IMR-90 (cell line): ENCODE data around the gene AMIGO2. TPM values are rescaled to one million over a fixed set of nuclear protein-coding genes. Genes with fewer than 3 reads are reported as not detected.
"Not testable (repeated sequence)": the region's sequence is repeated elsewhere in the genome, so short reads cannot be mapped to it uniquely, and the experiment has no call there.

Experiments used
- ATAC-seq: fragments of 200-7000 bp; cut with Tn5 transposase; 2 replicates; pipeline ENCODE4 v1.9.1; 2020; ENCODE audit warnings: low read depth, mild to moderate bottlenecking, moderate library complexity
- BruUV-seq: library from RNA; stranded (reverse); fragments of 400-500 nt; replicated peaks from 2 replicates; lab custom pipeline; 2021; lab: Mats Ljungman, UMichigan
- CTCF ChIA-PET: fragments of 300-600 bp; formaldehyde crosslinking; extraction: SDS; loops from one replicate; lab custom pipeline; 2021; ENCODE audit warnings: antibody characterized with exemption; lab: Yijun Ruan, JAX
- POLR2A ChIA-PET: fragments of 300-600 bp; sonication (Branson Sonifier 250); formaldehyde crosslinking; loops from one replicate; lab custom pipeline; 2022; ENCODE audit warnings: antibody characterized with exemption; ENCODE audit not compliant: unreplicated experiment; lab: Charles Lee
- DNase-seq: peaks from one replicate; pipeline ENCODE4 v3.0.0; 2013
- H2AFZ ChIP-seq: replicated peaks from 2 replicates; pipeline ENCODE3; 2013; ENCODE audit warnings: low read length, mild to moderate bottlenecking; ENCODE audit not compliant: poor library complexity
- H2AK5ac ChIP-seq: 2 replicates; pipeline ENCODE4 v1.6.1; 2013; ENCODE audit warnings: low read depth, low read length, inconsistent platforms
- H2AK9ac ChIP-seq: replicated peaks from 2 replicates; pipeline ENCODE3; 2013; ENCODE audit warnings: mild to moderate bottlenecking, low read depth, low read length, moderate library complexity; ENCODE audit not compliant: poor library complexity
- H2BK120ac ChIP-seq: 2 replicates; pipeline ENCODE4 v1.6.1; 2013; ENCODE audit warnings: low read depth, low read length, inconsistent platforms
- H2BK15ac ChIP-seq: 3 replicates; pipeline ENCODE4 v1.6.1; 2013; ENCODE audit warnings: low read depth, low read length, inconsistent platforms
- H2BK20ac ChIP-seq: 2 replicates; pipeline ENCODE4 v1.6.1; 2013; ENCODE audit warnings: low read depth, mild to moderate bottlenecking, inconsistent platforms, low read length, moderate library complexity
- H2BK5ac ChIP-seq: 2 replicates; pipeline ENCODE4 v1.6.1; 2013; ENCODE audit warnings: mild to moderate bottlenecking, low read depth, low read length, inconsistent platforms; ENCODE audit not compliant: poor library complexity, severe bottlenecking
- H3K14ac ChIP-seq: replicated peaks from 2 replicates; pipeline ENCODE4 v1.6.1; 2013; ENCODE audit warnings: low read depth, low read length, inconsistent platforms
- H3K18ac ChIP-seq: 2 replicates; pipeline ENCODE4 v1.6.1; 2013; ENCODE audit warnings: low read depth, low read length, control low read depth
- H3K23ac ChIP-seq: 2 replicates; pipeline ENCODE4 v1.6.1; 2013; ENCODE audit warnings: low read depth, low read length, inconsistent platforms
- H3K27ac ChIP-seq: 2 replicates; pipeline ENCODE4 v1.5.1; 2013; ENCODE audit warnings: mild to moderate bottlenecking, control low read depth, low read length; ENCODE audit not compliant: insufficient read depth
- H3K27me3 ChIP-seq: 2 replicates; pipeline ENCODE4 v1.6.1; 2013; ENCODE audit warnings: low read length; ENCODE audit not compliant: control insufficient read depth, insufficient read depth
- H3K36me3 ChIP-seq: 2 replicates; pipeline ENCODE4 v1.6.1; 2013; ENCODE audit warnings: low read length, mixed read lengths; ENCODE audit not compliant: control insufficient read depth, insufficient read depth
- H3K4ac ChIP-seq: 2 replicates; pipeline ENCODE4 v1.6.1; 2013; ENCODE audit warnings: low read depth, low read length, inconsistent platforms
- H3K4me1 ChIP-seq: 2 replicates; pipeline ENCODE4 v1.6.1; 2013; ENCODE audit warnings: low read length, mixed read lengths; ENCODE audit not compliant: control insufficient read depth, insufficient read depth
- H3K4me2 ChIP-seq: 2 replicates; pipeline ENCODE4 v1.6.1; 2013; ENCODE audit warnings: low read depth, mild to moderate bottlenecking, control low read depth, low read length, moderate library complexity
- H3K4me3 ChIP-seq: 2 replicates; pipeline ENCODE4 v1.5.1; 2013; ENCODE audit warnings: low read depth, mild to moderate bottlenecking, control low read depth, low read length, moderate library complexity; ENCODE audit not compliant: insufficient read depth
- H3K56ac ChIP-seq: 2 replicates; pipeline ENCODE4 v1.6.1; 2013; ENCODE audit warnings: low read length, inconsistent platforms; ENCODE audit not compliant: insufficient read depth; ENCODE audit errors: extremely low read depth
- H3K79me1 ChIP-seq, 2 experiments: 2 replicates each; pipeline ENCODE4 v1.6.1; 2013; ENCODE audit warnings: low read length in 2 of 2, inconsistent platforms in 1 of 2, low read depth in 1 of 2
- H3K9ac ChIP-seq: 2 replicates; pipeline ENCODE4 v1.6.1; 2013; ENCODE audit warnings: low read depth, low read length, control low read depth
- H3K9me1 ChIP-seq: 2 replicates; pipeline ENCODE4 v1.6.1; 2013; ENCODE audit warnings: low read length, inconsistent platforms; ENCODE audit not compliant: insufficient read depth
- H3K9me3 ChIP-seq: 2 replicates; pipeline ENCODE4 v1.6.1; 2013; ENCODE audit warnings: low read length; ENCODE audit not compliant: control insufficient read depth, insufficient read depth
- H4K20me1 ChIP-seq: 2 replicates; pipeline ENCODE4 v1.6.1; 2013; ENCODE audit warnings: low read length, inconsistent platforms; ENCODE audit not compliant: insufficient read depth
- H4K5ac ChIP-seq: 2 replicates; pipeline ENCODE4 v1.6.1; 2013; ENCODE audit warnings: mild to moderate bottlenecking, low read depth, low read length, control low read depth
- H4K8ac ChIP-seq, 2 experiments: 2 replicates each; pipeline ENCODE4 v1.6.1; 2013; ENCODE audit warnings: low read depth in 2 of 2, low read length in 2 of 2, control low read depth in 1 of 2, inconsistent platforms in 1 of 2
- H4K91ac ChIP-seq: 2 replicates; pipeline ENCODE4 v1.6.1; 2013; ENCODE audit warnings: low read depth, low read length, inconsistent platforms; ENCODE audit not compliant: insufficient read depth
- MAFK ChIP-seq: IDR thresholded peaks from 2 replicates; pipeline ENCODE4 v1.6.1; 2012; ENCODE audit warnings: low read depth, low read length, improper control_type of control experiment
- MAZ ChIP-seq: IDR thresholded peaks from 2 replicates; pipeline ENCODE4 v1.6.1; 2012; ENCODE audit warnings: low read depth, mild to moderate bottlenecking, low read length, improper control_type of control experiment, moderate library complexity, borderline replicate concordance
- NFE2L2 ChIP-seq: fragments of 150-350 bp; IDR thresholded peaks from 2 replicates; pipeline ENCODE4 v1.6.1; 2016; ENCODE audit warnings: low read depth, mild to moderate bottlenecking, low read length
- POLR2A ChIP-seq: IDR thresholded peaks from 2 replicates; pipeline ENCODE4 v1.6.1; 2012; ENCODE audit warnings: mild to moderate bottlenecking, low read depth, low read length
- RAD21 ChIP-seq: IDR thresholded peaks from 2 replicates; pipeline ENCODE4 v1.6.1; 2012; ENCODE audit warnings: low read length, improper control_type of control experiment
- RCOR1 ChIP-seq: IDR thresholded peaks from 2 replicates; pipeline ENCODE4 v1.6.1; 2012; ENCODE audit warnings: mild to moderate bottlenecking, low read length, improper control_type of control experiment; ENCODE audit not compliant: insufficient replicate concordance
- WGBS, 2 experiments: methylation state at CpG; one replicate each; pipeline versions ENCODE4 v1.1.5 to v1.1.7; 2013; ENCODE audit warnings: missing lambda C conversion rate in 2 of 2; ENCODE audit not compliant: insufficient read length in 1 of 2; ENCODE audit errors: extremely low coverage in 2 of 2; 5-methylcytosine and 5-hydroxymethylcytosine counted together
- dilution Hi-C: fragments of 300-500 bp; cut with HindIII; formaldehyde crosslinking; loops from one replicate; pipeline ENCODE4 v1.14.3; 2018; ENCODE audit warnings: low sequenced_read_pairs; ENCODE audit not compliant: unreplicated experiment
- in situ Hi-C: fragments of 300-500 bp; cut with MboI; formaldehyde crosslinking; loops from 3 replicates; pipeline ENCODE4 v1.14.3; 2019; ENCODE audit warnings: low sequenced_read_pairs, inconsistent platforms, mixed read lengths
- intact Hi-C: fragments of 100-400 bp; cut with micrococcal nuclease; formaldehyde crosslinking; loops from 2 replicates; pipeline ENCODE4 v1.10.0; 2022
- polyA plus RNA-seq, 3 experiments: library from polyadenylated mRNA; depleted of rRNA; stranded (reverse); fragments of >200 nt; gene quantifications; 2 replicates each; pipeline ENCODE4 v1.2.3, GENCODE V29; 2012; ENCODE audit warnings: low replicate concordance in 1 of 3
- total RNA-seq: library from RNA; depleted of rRNA; stranded (reverse); fragments of >200 nt; gene quantifications from 2 replicates; pipeline ENCODE4 v1.2.3, GENCODE V29; 2012
- TF ChIP-seq, protein P1 (sequence below): fragments of 150-350 bp; IDR thresholded peaks from 2 replicates; pipeline ENCODE4 v1.6.1; 2017; ENCODE audit warnings: mild to moderate bottlenecking, antibody characterized with exemption, low read length, low read depth
- TF ChIP-seq, protein P2 (sequence below): conservative IDR thresholded peaks from 2 replicates; pipeline ENCODE4 v1.5.1; 2012; ENCODE audit warnings: mild to moderate bottlenecking, low read depth, low read length, improper control_type of control experiment

The AMIGO2 gene
- total and polyA plus RNA-seq, 2 of the 4 experiments (the other 2 are of a cell fraction), result 20.1 to 32.6 TPM

GRCh38 chr12:47052274-47052673 is 27.5 kb downstream of the AMIGO2 start:
- Histone ChIP-seq H3K4me2 (no peak overlapping the region), H3K79me1 (no peaks in the 10 kb centered on the region), H4K91ac (no peak overlapping the region), H3K14ac (no peak overlapping the region), H3K4ac (no peak overlapping the region), H3K36me3 (no peaks in the 10 kb centered on the region), H3K23ac (no peak overlapping the region), H3K27me3 (no peaks in the 10 kb centered on the region), H3K9me3 (peaks cover 14% of the 10 kb centered on the region), H2BK5ac (no peak overlapping the region), H3K9me1 (no peaks in the 10 kb centered on the region), H2AFZ (no peak overlapping the region), H3K9ac (no peak overlapping the region), H3K4me1 (no peaks in the 10 kb centered on the region), H2AK9ac (no peak overlapping the region), H2BK120ac (no peak overlapping the region), H3K56ac (no peak overlapping the region), H2BK20ac (no peak overlapping the region), H2BK15ac (no peak overlapping the region), H3K27ac (no peak overlapping the region), H3K4me3 (no peak overlapping the region), H4K5ac (no peak overlapping the region), H4K20me1 (no peaks in the 10 kb centered on the region), H4K8ac (no peak overlapping the region), H3K18ac (no peak overlapping the region), H2AK5ac (no peak overlapping the region)
- dilution Hi-C loops, result no loop called here
- ATAC-seq (no peak), DNase-seq (no peak)
- CTCF ChIA-PET, result interaction anchor here (0.9 to 1.6 kb wide), 2 partner anchors 19 kb away, joined by 3 read pairs; no protein-coding TSS in a partner anchor
- no peak for TF ChIP-seq RAD21
- TF ChIP-seq POLR2A, result no peak
- TF ChIP-seq RCOR1, result no peak
- TF ChIP-seq, protein P1, sequence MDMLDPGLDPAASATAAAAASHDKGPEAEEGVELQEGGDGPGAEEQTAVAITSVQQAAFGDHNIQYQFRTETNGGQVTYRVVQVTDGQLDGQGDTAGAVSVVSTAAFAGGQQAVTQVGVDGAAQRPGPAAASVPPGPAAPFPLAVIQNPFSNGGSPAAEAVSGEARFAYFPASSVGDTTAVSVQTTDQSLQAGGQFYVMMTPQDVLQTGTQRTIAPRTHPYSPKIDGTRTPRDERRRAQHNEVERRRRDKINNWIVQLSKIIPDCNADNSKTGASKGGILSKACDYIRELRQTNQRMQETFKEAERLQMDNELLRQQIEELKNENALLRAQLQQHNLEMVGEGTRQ, result no peak
- no peak for TF ChIP-seq MAZ
- TF ChIP-seq, protein P2, sequence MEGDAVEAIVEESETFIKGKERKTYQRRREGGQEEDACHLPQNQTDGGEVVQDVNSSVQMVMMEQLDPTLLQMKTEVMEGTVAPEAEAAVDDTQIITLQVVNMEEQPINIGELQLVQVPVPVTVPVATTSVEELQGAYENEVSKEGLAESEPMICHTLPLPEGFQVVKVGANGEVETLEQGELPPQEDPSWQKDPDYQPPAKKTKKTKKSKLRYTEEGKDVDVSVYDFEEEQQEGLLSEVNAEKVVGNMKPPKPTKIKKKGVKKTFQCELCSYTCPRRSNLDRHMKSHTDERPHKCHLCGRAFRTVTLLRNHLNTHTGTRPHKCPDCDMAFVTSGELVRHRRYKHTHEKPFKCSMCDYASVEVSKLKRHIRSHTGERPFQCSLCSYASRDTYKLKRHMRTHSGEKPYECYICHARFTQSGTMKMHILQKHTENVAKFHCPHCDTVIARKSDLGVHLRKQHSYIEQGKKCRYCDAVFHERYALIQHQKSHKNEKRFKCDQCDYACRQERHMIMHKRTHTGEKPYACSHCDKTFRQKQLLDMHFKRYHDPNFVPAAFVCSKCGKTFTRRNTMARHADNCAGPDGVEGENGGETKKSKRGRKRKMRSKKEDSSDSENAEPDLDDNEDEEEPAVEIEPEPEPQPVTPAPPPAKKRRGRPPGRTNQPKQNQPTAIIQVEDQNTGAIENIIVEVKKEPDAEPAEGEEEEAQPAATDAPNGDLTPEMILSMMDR, result no peak
- TF ChIP-seq NFE2L2, result no peak
- TF ChIP-seq MAFK, result no peak
- intact Hi-C loops, result no loop called here
- no CpG with 5 or more reads among the region's 2 CpGs for WGBS, 2 experiments
- BruUV-seq, result no TSS peak
- in situ Hi-C loops, result no loop called here
- POLR2A ChIA-PET, result no interaction called here

DNA sequence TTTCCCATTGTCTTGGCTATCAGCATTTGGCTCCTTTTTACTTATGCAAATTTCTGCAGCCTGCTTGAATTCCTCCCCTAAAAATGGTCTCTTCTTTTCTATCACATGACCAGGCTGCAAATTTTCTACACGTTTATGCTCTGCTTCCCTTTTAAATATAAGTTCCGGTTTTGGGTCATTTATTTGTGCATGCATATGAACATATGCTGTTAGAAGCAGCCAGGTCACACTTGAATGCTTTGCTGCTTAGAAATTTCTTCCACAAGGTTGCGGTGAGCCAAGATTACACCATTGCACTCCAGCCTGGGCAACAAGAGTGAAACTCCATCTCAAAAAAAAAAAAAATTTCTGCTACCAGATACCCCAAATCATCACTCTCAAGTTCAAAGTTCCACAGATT is 28.5 kb downstream of the AMIGO2 start:
- H3K4me1 ChIP-seq, H3K56ac ChIP-seq, intact Hi-C loops, POLR2A ChIA-PET, BruUV-seq, H2AK9ac ChIP-seq, H3K14ac ChIP-seq, H3K4me3 ChIP-seq, H2BK120ac ChIP-seq, H2AFZ ChIP-seq, H3K23ac ChIP-seq, H4K91ac ChIP-seq, H2BK5ac ChIP-seq, H3K36me3 ChIP-seq, H3K27me3 ChIP-seq, H4K20me1 ChIP-seq, H4K8ac ChIP-seq, H3K4me2 ChIP-seq, in situ Hi-C loops, H3K9me1 ChIP-seq, DNase-seq, H3K9ac ChIP-seq, H3K4ac ChIP-seq, ATAC-seq, CTCF ChIA-PET, H2BK15ac ChIP-seq, H4K5ac ChIP-seq, dilution Hi-C loops, H2BK20ac ChIP-seq, H3K79me1 ChIP-seq, H2AK5ac ChIP-seq, H3K27ac ChIP-seq, H3K18ac ChIP-seq: not testable (repeated sequence)
- peaks cover 11% of the 10 kb centered on the region for H3K9me3 ChIP-seq
- WGBS, 2 experiments, result no CpG with 5 or more reads among the region's 3 CpGs
